ENCODE measurements around the gene ITPK1.

The ITPK1 gene

GRCh38 chr14:92968291-92969020 is 147.3 kb downstream of the ITPK1 start:
- Histone ChIP-seq H2AFZ (ENCODE audit: low read length) (no peak overlapping the region), H3K4me3 (ENCODE audit: low read length) (no peak overlapping the region), H3K27me3 (replicated peaks; ENCODE audit: insufficient read depth, low read length) (no peaks in the 10 kb centered on the region), H3F3A (ENCODE audit: insufficient read depth, low read length) (no peaks in the 10 kb centered on the region), H3K79me2 (ENCODE audit: low read length) (no peaks in the 10 kb centered on the region), H3K4me1 (ENCODE audit: low read length) (no peaks in the 10 kb centered on the region), H3K4me2 (ENCODE audit: low read depth, low read length) (no peak overlapping the region), H4K20me1 (ENCODE audit: insufficient read depth, low read length) (no peaks in the 10 kb centered on the region), H3K9me2 (replicated peaks; ENCODE audit: insufficient read depth, low read length) (no peaks in the 10 kb centered on the region), H3K9ac (ENCODE audit: low read length) (no peak overlapping the region), H3K36me3 (replicated peaks; ENCODE audit: insufficient read depth, low read length) (no peaks in the 10 kb centered on the region), H3K9me3 (replicated peaks; ENCODE audit: insufficient read depth, low read length) (no peaks in the 10 kb centered on the region), H3K27ac (ENCODE audit: low read length) (no peak overlapping the region)
- DNase-seq, result no peak
- TF ChIP-seq EZH2phosphoT487 (IDR thresholded peaks at IDR 0.05; ENCODE audit: low read length), result no peak

GRCh38 chr14:92967346-92967926 is 148.3 kb downstream of the ITPK1 start:
- Histone ChIP-seq H3K36me3 (replicated peaks; ENCODE audit: insufficient read depth, low read length) (no peaks in the 10 kb centered on the region), H3K9ac (ENCODE audit: low read length) (no peak overlapping the region), H3K4me3 (ENCODE audit: low read length) (no peak overlapping the region), H3K9me2 (replicated peaks; ENCODE audit: insufficient read depth, low read length) (no peaks in the 10 kb centered on the region), H3K4me1 (ENCODE audit: low read length) (no peaks in the 10 kb centered on the region), H3K9me3 (replicated peaks; ENCODE audit: insufficient read depth, low read length) (no peaks in the 10 kb centered on the region), H3K27me3 (replicated peaks; ENCODE audit: insufficient read depth, low read length) (no peaks in the 10 kb centered on the region), H2AFZ (ENCODE audit: low read length) (no peak overlapping the region), H3K79me2 (ENCODE audit: low read length) (no peaks in the 10 kb centered on the region), H4K20me1 (ENCODE audit: insufficient read depth, low read length) (no peaks in the 10 kb centered on the region), H3F3A (ENCODE audit: insufficient read depth, low read length) (no peaks in the 10 kb centered on the region), H3K27ac (ENCODE audit: low read length) (no peak overlapping the region), H3K4me2 (ENCODE audit: low read depth, low read length) (no peak overlapping the region)
- DNase-seq, result no peak
- TF ChIP-seq EZH2 (optimal IDR thresholded peaks at IDR 0.05; ENCODE audit: low read depth, low read length) (no peak), CTCF (IDR thresholded peaks at IDR 0.05; ENCODE audit: low read length) (no peak), EZH2phosphoT487 (IDR thresholded peaks at IDR 0.05; ENCODE audit: low read length) (no peak)

GRCh38 chr14:92965281-92965680 is 150.4 kb downstream of the ITPK1 start:
- Histone ChIP-seq H3K9me3 (replicated peaks; ENCODE audit: insufficient read depth, low read length) (no peaks in the 10 kb centered on the region), H3K79me2 (ENCODE audit: low read length) (no peaks in the 10 kb centered on the region), H3K27me3 (replicated peaks; ENCODE audit: insufficient read depth, low read length) (no peaks in the 10 kb centered on the region), H3K4me2 (ENCODE audit: low read depth, low read length) (no peak overlapping the region), H3K9ac (ENCODE audit: low read length) (no peak overlapping the region), H3K4me1 (ENCODE audit: low read length) (no peaks in the 10 kb centered on the region), H3K4me3 (ENCODE audit: low read length) (no peak overlapping the region), H3K27ac (ENCODE audit: low read length) (no peak overlapping the region), H3K9me2 (replicated peaks; ENCODE audit: insufficient read depth, low read length) (no peaks in the 10 kb centered on the region), H3K36me3 (replicated peaks; ENCODE audit: insufficient read depth, low read length) (no peaks in the 10 kb centered on the region), H3F3A (ENCODE audit: insufficient read depth, low read length) (no peaks in the 10 kb centered on the region), H4K20me1 (ENCODE audit: insufficient read depth, low read length) (no peaks in the 10 kb centered on the region), H2AFZ (ENCODE audit: low read length) (no peak overlapping the region)
- DNase-seq, result no peak
- no peak for TF ChIP-seq EZH2 (optimal IDR thresholded peaks at IDR 0.05; ENCODE audit: low read depth, low read length)

GRCh38 chr14:92964124-92965109 is 151.3 kb downstream of the ITPK1 start:
- Histone ChIP-seq H2AFZ (ENCODE audit: low read length) (no peak overlapping the region), H3K4me3 (ENCODE audit: low read length) (no peak overlapping the region), H3K9me3 (replicated peaks; ENCODE audit: insufficient read depth, low read length) (no peaks in the 10 kb centered on the region), H3K4me1 (ENCODE audit: low read length) (no peaks in the 10 kb centered on the region), H3K9ac (ENCODE audit: low read length) (no peak overlapping the region), H3K27me3 (replicated peaks; ENCODE audit: insufficient read depth, low read length) (no peaks in the 10 kb centered on the region), H4K20me1 (ENCODE audit: insufficient read depth, low read length) (no peaks in the 10 kb centered on the region), H3F3A (ENCODE audit: insufficient read depth, low read length) (no peaks in the 10 kb centered on the region), H3K9me2 (replicated peaks; ENCODE audit: insufficient read depth, low read length) (no peaks in the 10 kb centered on the region), H3K36me3 (replicated peaks; ENCODE audit: insufficient read depth, low read length) (no peaks in the 10 kb centered on the region), H3K4me2 (ENCODE audit: low read depth, low read length) (no peak overlapping the region), H3K79me2 (ENCODE audit: low read length) (no peaks in the 10 kb centered on the region), H3K27ac (ENCODE audit: low read length) (no peak overlapping the region)
- no peak for DNase-seq
- no peak for TF ChIP-seq EZH2phosphoT487 (IDR thresholded peaks at IDR 0.05; ENCODE audit: low read length)
- no peak for TF ChIP-seq CTCF (IDR thresholded peaks at IDR 0.05; ENCODE audit: low read length)
- no peak for TF ChIP-seq EZH2 (optimal IDR thresholded peaks at IDR 0.05; ENCODE audit: low read depth, low read length)
